Kidney tubule cell (primary cell): ENCODE measurements around the gene MAP2K4.

Source experiments
- DNase-seq: peaks from one replicate; pipeline ENCODE4 v3.0.0-alpha.2; 2018; ENCODE audit warnings: low spot score

MAP2K4 gene

DNA sequence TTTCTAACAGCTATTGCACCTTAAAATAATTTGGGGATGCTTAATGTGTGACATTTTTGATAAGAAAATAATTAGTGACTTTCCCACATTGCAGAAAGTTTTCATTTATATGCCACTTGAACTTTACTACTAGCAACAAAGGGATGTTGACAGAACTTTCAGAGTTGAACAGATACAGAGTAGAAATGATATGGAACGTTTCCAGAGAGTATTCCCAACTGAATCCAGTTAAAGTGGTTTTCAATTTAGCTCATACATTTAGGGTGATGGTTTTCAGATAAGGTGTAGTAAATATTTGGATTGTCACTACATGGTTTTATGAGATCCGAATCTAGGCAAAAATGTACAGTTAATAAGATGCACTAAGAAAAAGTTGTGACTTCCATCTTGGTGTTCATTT, 17.3 kb downstream of the MAP2K4 start:
- DNase-seq, result no peak

DNA sequence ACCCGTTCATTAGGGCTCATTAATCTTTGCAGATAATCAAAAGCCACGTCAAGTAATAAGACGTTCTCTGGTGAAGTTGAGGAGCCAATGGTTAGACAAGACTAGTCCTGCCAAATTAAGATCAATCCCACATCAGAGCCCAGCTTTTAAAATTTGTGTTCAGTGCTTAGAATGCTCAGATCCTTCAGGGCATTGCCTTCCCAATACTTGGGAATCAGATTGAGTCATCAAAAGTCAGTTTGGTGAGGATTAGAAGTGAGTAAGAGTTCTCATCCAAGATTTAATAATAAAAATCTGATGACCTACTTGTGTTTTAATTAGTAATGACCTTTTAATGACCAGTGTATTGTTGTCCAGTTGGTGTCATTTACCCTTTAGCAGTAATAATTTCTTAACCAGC, 19.8 kb downstream of the MAP2K4 start:
- no peak for DNase-seq

DNA sequence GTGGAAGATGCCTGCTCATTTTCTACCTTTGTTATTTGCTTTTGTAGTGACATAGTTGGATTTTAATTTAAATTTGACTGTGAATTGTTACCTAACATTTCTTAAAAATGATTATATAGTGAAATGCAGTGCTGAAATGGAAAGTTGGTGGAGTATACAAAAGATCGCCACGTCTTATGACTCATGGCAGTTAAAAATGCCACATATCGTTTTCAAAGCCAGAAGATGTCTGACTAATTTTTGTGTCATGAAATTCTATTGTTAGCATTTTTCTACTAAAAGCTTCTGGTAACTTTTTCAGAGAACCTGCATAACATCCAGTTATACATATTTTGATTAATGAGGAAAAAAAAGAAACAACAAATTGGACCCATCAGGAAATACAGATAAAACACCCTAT, 20.6 kb downstream of the MAP2K4 start:
- peak; percentile 64 for DNase-seq

DNA sequence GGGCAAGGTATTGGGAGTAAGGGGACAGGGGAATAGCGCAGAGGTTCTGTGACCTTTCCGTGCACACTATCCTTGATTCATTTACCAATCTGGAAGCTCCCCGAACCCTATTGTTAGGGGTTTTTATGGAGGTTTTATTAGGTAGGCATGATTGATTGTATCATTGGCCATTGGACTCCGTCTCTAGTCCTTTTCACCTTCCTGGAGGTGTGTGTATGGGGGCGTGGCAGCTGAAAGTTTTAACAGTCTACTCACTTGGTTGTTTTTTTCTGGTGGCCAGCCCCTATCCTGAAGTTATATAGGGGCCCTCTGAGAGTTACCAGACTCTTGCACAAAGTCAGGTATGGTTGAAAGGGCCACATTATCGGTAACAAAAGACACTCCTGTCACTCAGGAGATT, 23.0 kb downstream of the MAP2K4 start:
- no peak for DNase-seq

DNA sequence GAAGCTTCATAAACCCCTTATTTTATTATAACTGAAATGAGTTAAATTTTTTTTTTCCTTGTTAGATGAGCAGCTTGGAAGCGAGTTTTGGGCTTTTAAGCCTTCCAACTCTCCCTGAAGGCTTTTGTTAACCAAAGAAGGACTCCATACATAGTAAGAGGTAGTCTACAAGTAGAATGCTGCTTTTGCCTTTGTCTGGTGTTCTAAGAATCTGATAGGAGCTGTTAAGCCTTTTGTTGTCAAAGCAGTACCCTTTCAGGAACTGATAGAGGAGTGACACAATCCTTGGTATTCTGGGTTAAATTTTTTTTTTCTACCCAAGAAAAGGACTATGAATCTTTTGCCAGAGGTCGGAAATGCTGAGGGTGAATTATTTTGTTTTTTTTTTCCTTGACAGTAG, 26.1 kb downstream of the MAP2K4 start:
- DNase-seq, result no peak

DNA sequence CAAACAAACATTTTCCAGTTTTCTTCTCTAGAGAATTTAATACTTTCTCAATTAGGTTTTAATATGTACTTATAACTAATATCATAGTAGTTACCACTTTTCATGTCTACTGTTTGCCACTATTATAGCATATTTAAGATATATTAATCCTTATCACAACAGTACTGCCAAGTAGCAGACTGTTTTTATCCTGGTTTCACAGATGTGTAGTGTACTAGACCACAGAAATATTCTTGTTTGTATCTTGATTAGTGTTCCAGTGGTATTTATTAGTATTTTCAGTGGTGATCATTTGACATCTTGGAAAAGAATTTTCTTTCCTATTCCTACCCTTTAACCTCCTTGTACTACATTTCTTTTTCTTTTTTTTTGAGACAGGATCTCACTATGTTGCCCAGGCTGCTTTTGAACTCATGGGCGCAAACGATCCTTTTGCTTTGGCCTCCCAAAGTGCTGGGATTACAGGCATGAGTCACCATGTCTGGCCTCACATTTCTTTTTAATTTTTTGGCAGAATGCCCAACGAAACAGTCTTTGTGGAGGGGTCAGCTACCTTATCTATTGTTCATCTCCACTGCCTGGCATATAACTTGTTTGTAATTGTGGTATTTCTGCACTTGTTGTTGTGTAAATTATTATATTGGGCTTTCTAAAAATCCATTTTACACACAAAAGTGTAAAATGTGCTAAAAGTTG, 27.2 kb downstream of the MAP2K4 start:
- peak; percentile 26 for DNase-seq

DNA sequence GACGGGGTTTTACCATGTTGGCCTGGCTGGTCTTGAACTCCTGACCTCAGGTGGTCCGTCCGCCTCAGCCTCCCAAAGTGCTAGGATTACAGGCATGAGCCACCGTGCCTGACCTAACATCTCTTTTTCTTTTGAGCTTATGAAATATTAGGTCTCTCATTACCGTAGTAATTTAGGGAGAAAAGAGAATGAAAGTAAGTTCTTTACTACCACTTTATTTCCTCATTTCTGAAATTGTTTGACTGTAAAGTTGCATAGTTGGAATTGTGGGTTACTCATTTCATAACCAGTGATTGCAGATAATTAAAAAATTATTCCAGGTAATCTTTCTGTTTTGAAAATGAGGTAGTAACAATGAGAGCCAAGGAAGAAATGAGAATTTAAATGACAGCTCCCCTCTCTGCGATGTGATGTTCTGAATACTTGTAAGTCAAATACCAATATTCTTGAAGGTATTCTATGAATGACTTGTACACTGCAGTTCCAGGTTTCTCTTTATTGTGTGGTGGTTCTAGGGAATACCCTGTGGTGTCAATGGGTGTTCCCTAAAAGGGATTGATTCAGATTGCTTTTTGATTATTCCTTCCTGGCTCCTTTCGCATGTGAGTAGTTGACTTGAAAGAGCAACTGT, 28.3 kb downstream of the MAP2K4 start:
- no peak for DNase-seq

DNA sequence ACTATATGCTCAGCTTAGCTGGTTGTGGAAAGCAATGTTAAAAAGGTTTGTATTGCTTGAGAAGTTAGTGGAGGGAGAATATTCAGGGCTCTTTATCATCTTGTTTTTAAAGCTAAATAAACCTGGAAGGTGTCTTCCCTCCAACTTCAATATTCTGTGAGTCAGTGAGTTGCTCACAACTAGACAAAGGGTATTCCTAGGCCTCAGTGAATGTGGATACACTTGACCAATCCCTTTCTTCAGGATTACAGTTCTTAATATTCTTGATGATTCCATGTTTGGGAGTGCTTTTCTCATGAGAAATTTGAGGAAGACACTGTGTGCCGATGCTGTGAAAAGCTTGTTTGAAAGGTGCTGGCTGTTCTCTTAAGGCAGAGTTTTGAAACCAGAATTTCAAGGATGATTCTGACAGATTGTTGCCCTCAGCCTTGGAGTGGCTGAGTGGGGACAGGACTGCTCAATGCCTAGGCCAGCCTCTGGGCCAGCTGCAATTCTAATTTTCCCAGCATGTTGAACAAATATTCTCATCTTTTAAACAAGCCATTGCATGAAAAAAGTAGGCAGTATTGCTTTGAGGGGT, 30.1 kb downstream of the MAP2K4 start:
- peak; percentile 64 for DNase-seq

DNA sequence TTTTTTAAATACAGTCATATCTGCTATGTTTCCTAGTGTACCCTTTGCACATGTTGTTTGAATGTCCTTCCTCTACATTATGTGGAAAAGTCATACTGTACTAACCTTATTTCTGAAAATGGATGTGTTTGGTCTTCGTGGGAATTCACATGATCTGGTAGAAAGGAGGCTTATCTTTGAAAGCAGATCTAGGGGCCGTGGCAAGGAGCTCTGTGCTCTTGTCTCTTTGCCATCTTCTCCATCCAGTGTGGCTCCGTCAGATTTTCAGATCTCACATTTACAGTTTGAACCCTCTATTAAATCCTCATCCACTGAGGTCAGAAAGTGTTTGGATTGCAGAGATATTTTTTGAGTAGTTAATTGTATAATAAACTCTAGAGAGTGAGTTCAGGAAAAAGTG, 32.9 kb downstream of the MAP2K4 start:
- DNase-seq, result no peak

DNA sequence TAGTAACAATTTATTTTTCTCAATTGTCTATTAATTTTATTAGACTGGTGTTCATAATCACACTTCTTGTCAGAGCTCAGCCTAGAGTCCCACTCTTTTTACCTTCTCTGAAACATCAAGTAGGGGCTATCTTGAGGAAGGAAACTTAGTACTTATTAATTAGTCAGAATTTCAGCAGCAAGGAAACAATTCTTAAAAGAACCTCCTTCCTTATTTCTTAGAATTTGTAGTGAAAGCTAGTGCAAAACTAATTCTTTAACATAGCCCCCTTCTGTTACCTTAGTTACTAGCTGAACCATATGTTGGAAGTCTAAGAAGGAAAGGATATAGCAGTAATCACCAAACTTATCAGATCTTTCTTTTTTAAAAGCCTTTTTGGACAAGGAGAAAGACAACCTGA, 35.2 kb downstream of the MAP2K4 start:
- no peak for DNase-seq

DNA sequence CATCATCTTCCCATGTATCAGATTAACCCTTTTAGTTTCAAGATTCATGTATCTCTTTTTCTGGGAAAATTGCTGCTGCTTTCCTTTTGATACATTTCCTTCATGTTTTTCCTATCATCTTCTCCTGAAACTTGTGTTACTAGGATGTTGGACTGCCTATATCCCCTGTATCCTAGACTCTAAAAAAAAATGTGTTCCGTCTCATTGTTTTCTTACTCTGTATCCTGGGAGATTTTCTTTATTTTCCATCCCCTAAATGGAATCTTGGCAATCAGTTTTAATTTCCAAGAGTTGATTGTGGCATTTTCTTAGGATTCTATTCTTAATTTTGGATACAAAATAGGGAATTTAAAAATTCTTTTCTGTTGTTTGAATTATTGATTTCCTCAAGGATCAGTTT, 36.8 kb downstream of the MAP2K4 start:
- no peak for DNase-seq

DNA sequence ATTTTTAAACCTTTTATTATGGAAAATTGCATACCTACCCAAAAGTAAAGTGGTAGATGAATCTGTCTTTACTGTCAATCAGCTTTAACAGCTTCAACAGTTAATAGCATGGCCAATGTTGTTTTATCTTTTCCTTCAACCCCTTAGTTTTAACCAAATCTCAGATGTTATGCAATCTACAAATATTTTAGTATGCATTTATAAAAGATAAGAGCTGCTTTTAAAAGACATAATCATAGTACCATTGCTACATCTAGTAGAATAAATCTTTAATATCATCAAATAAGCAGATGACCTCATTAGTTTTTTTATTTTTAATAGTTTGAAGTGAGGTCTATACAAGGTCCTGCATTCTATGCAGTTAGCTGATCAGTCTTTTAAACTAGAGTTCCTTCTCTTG, 37.9 kb downstream of the MAP2K4 start:
- no peak for DNase-seq

DNA sequence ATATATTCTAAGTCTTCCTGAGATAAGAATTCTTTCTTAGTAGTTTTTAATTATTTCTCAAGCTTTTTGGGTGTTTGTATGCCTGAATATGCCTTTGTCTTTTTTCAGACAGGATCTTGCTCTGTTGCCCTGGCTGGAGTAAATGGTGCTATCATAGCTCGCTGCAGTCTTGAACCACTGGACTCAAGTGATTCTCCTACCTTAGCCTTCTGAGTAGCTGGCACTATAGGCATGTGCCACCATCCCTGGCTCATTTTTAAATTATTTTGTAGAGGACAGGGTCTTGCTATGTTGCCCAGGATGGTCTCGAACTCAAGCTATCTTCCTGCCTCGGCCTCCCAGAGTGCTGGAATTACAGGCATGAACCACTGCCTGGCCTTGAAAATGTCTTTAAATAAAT, 41.6 kb downstream of the MAP2K4 start:
- no peak for DNase-seq

DNA sequence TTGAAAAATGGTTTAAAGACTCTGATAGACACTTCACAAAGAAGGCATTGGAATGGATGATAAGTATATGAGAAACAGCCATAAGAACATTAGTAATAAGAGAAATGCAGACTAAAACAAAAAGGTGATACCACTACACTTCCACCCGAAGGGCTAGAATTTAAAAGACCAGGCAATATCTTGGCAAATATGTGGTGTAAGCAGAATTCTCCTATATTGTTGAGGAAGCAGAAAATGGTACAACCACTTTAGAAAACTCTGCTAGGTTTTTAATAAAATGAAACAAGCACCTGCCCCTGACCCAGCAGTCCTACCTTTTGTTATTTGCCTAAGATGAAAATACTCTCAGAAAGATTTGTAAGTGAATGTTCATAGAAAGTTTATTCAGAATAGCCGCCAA, 43.7 kb downstream of the MAP2K4 start:
- no peak for DNase-seq

DNA sequence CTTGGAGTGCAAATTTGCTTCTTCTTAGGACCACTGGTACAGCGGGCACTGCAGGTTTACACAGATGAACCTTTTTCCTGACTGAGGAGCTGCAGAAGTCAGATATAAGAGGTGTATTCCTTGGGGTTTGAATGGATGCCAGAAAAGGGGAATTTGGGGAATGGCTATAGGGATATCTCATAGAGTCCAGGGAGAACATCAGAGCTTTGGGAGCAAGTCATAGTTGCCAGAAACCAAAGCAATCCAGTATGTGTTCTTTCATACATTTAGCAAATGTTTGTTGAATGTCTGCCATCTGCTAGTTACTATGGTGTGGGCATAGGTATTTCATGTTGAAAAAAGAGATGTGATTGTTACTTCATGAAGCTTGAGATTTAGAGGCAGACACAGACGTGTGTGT, 46.8 kb downstream of the MAP2K4 start:
- no peak for DNase-seq

DNA sequence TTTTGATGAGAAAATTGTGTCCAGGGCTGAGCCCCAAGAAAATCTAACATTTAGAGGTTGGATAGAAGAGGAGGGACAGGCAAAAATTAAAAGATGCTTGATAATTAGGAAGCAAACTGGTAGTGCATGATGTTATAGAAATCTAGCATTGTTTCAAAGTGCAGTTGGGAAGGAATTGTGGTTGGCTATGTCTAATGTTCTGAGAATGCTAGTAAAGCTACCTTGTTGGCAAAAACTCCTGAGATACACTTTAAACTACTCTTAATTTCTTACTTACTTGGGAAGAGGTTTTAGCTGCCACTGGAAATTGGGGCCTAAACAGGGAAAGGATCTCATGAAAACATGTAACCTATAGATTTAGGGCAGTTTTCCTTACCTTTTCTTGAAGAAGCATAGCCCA, 48.3 kb downstream of the MAP2K4 start:
- no peak for DNase-seq

DNA sequence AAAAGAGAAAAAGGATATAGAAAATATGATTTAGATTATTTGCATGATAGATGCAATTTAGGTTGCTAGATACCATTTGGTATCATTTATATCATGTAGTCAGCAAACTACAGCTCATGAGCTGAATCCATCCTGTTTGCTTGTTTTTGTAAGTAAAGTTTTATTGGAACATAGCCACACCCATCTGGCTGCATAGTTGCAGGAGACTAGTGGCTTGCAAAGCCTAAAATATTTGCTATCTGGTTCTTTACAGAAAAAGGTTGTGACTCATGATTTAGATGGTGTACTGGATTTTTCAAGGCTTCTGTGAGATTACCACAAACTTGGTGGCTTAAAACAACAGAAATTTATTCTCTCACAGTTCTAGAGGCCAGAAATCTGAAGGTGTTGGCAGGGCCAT, 49.9 kb downstream of the MAP2K4 start:
- DNase-seq, result peak; percentile 22

DNA sequence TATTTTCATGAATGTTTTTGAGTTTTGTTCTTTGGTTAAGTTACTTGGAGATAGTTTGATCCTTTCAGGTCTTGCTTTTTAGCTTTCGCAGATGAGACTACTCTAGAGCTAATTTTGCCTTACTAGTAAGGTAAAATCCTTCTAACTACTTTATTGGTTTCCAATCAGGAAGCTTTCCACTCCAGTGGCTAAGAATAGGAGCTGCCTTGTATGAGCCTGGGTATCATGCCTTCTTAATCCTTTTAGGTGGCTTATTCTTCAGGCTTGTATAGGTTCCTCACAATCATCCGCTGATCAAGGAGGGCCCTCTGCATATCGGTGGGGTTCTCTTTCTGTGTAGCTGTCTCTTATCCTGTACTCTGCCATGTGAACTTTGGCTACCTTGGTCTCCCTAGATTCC, 53.7 kb downstream of the MAP2K4 start:
- DNase-seq, result no peak

DNA sequence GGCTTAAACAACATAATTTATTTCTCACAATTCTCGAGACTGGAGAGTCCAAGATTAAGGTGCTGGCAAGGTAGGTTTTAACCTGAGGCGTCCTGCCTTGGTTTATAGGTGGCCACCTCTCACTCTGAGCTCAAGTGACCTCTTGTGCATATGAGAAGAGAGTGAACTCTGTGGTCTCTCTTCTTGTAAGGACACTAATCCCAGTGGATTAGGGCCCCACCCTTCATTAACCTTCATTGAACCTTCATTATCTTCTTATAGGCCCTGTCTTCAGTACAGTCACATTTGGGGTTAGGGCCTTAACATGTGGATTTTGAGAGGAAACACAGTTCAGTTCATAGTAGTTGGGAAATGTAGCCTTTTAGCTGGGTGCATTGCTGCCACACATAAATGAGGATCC, 57.1 kb downstream of the MAP2K4 start:
- DNase-seq, result no peak

DNA sequence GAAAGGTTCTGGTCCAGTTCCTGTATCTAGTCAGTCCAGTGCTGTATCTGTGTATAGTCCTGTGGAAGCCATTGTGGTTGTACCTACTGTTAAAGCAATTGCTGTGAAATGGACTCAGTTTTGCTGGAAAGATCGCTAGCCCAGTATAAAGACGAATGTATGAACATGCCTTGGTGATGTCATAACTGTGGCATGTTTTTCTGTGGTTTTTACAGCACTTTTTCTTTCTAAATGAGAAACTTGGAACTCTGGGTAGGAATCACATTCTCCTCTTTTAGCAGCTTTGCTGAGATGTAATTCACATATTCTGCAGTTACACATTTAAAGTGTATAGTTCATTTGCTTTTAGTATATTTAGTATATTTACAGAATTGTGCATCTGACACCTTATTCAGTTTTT, 58.1 kb downstream of the MAP2K4 start:
- DNase-seq, result peak; percentile 63

DNA sequence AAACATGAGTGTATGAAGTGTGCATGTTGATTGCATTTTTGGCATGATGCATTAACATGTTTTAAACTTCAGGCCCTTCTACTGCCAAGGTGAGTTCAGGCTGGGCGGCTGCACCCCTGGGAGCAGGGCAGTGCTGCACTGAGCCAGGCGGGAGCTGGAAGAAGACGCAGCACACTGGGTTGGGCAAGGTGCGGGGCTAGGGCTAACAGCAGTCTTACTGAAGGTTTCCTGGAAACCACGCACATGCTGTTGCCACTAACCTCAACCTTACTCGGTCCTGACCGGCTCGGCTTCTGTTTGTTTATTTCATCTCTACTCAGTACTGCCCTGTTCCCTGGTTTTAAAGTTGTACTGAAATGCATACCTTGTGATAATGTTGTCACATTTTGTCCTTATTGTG, 61.0 kb downstream of the MAP2K4 start:
- no peak for DNase-seq

DNA sequence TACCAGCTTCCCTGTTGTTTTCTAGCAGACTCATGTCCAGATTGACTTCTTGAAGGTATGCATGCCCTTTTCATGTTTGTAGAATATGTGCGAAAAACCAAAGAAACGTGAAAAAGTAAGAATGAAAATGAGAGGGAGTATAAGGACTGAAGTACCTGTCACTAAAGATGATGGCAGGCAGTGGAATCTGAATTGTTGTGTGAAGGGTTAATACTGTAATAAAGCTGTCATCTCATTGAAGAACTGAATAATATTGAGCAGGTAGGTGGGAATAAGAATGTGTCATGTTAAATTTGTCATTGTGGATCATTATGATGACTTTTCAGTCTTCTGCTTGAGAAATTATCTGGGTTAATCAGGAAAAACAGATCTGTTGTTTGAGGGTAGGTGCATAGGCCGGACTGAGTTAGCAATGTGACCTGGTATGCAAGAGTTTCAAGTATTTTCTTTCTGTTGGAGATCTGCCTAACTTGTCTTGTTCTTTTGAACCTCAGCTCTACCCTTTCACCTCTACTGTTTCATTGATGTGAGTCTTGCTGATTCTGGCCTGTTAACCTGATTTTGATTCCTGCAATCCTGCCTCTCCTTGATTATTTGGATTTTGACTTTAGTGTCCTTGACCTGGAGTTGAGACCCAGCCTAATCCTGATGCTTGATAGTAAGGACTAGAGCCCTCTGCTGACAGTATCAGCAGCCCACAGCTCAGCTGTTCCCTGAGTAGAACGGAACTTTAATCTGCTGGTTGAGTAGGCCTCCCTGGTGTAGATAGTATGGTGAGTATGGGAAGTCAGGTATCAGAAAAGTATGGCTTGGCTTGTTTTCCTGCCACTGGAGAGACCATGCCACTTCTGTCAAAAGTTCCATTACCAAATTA, 64.6 kb downstream of the MAP2K4 start:
- no peak for DNase-seq

DNA sequence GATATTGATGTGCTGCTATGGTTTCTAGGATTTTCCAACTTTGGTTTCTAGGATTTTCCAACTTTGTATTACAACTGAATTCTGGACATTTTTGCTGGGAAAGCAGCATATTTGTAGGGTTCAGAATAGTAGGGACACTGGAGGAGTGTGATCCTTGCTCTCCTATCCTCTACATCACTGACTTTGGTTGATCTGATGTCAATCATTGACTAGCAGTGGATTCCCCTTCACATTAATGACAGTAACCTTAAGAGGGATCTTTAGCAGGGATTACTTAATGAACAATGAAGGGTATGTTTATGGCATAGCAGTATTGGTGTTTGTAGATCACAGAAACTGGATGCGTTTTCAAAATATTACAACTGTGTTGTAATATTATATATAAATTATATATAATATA, 67.4 kb downstream of the MAP2K4 start:
- peak; percentile 29 for DNase-seq
